SU-DHL-6 (cell line): ENCODE data around the gene SNTG2.

Experiments
- H2AFZ ChIP-seq: fragments of 200-600 bp; sonication (generic); 2 replicates; pipeline ENCODE4 v1.6.1; 2014; ENCODE audit warnings: low read depth, mild to moderate bottlenecking, moderate library complexity, mixed read lengths, antibody characterized with exemption, low read length; ENCODE audit not compliant: severe bottlenecking
- H3F3A ChIP-seq: fragments of 200-600 bp; shearing (Covaris generic); 2 replicates; pipeline ENCODE4 v1.6.0; 2016; ENCODE audit warnings: antibody characterized with exemption, mild to moderate bottlenecking; ENCODE audit not compliant: insufficient read depth
- H3K27ac ChIP-seq: fragments of 200-600 bp; sonication (generic); 2 replicates; pipeline ENCODE4 v1.5.1; 2016; ENCODE audit warnings: low read depth, mild to moderate bottlenecking, low read length, moderate library complexity, mixed read lengths
- H3K27me3 ChIP-seq: fragments of 200-600 bp; sonication (generic), shearing (Covaris generic); 2 replicates; pipeline ENCODE4 v1.6.0; 2014; ENCODE audit warnings: mild to moderate bottlenecking, low read length
- H3K36me3 ChIP-seq: fragments of 200-600 bp; sonication (generic); 2 replicates; pipeline ENCODE4 v1.6.1; 2014; ENCODE audit warnings: mild to moderate bottlenecking, low read length, mixed read lengths
- H3K4me2 ChIP-seq: fragments of 300-600, 200-600 bp; shearing (Covaris generic), sonication (generic); 2 replicates; pipeline ENCODE4 v1.6.0; 2014; ENCODE audit warnings: low read length, low read depth, mild to moderate bottlenecking; ENCODE audit not compliant: poor library complexity, severe bottlenecking
- H3K4me3 ChIP-seq: fragments of 200-600 bp; sonication (generic); 2 replicates; pipeline ENCODE4 v1.5.1; 2014; ENCODE audit warnings: antibody characterized with exemption, low read length, mild to moderate bottlenecking, mixed read lengths; ENCODE audit not compliant: insufficient read depth, poor library complexity, severe bottlenecking
- H3K79me2 ChIP-seq: fragments of 200-600 bp; sonication (generic); 2 replicates; pipeline ENCODE4 v1.6.1; 2014; ENCODE audit warnings: mild to moderate bottlenecking, low read length, moderate library complexity; ENCODE audit not compliant: insufficient read depth
- H3K9ac ChIP-seq: fragments of 200-600 bp; sonication (generic); 2 replicates; pipeline ENCODE4 v1.7.0; 2014; ENCODE audit warnings: mild to moderate bottlenecking, low read length
- H3K9me2 ChIP-seq: fragments of 200-600 bp; sonication (generic); replicated peaks from 2 replicates; pipeline ENCODE4 v1.6.1; 2014; ENCODE audit warnings: low read length; ENCODE audit not compliant: insufficient read depth
- H3K9me3 ChIP-seq: fragments of 200-600 bp; sonication (generic); 2 replicates; pipeline ENCODE4 v1.6.1; 2014; ENCODE audit warnings: low read length, mixed read lengths; ENCODE audit not compliant: insufficient read depth
- H4K20me1 ChIP-seq: fragments of 200-600 bp; sonication (generic); 2 replicates; pipeline ENCODE4 v1.6.1; 2014; ENCODE audit warnings: low read depth, mild to moderate bottlenecking, antibody characterized with exemption, low read length, moderate library complexity, mixed read lengths
- EZH2phosphoT487 ChIP-seq: fragments of 200-600 bp; sonication (generic), shearing (Covaris generic); conservative IDR thresholded peaks from 2 replicates; pipeline ENCODE4 v1.6.1; 2018; ENCODE audit warnings: mild to moderate bottlenecking, antibody characterized with exemption, low read length, moderate library complexity, mixed read lengths
- TF ChIP-seq, protein P1 (sequence below): fragments of 200-600 bp; sonication (generic); IDR thresholded peaks from one replicate; pipeline ENCODE4 v1.5.1; 2017; ENCODE audit warnings: antibody characterized with exemption, mild to moderate bottlenecking, low read length, moderate library complexity; ENCODE audit not compliant: insufficient read depth, poor library complexity, severe bottlenecking

The SNTG2 gene

DNA sequence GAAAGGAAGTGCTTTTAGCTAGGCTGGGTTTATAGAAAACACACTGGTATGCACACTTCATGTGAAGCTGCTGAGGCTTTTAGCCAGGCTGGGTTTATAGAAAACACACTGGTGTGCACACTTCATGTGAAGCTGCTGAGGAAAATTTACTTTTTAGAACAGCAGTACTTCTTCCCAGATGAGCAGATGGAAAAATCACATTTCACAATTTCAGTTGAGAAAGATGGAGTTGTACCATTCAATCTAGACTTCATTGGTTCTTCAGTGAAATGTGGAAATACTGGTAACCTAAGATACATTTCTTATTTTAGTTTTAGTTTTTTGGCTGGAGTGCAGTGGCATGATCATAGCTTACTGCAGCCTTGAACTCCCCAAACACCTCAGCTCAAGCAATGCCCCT, 11.1 kb downstream of the SNTG2 start:
- Histone ChIP-seq H3K9me3 (no peaks in the 10 kb centered on the region), H3K4me2 (no peak overlapping the region), H3F3A (no peaks in the 10 kb centered on the region), H2AFZ (no peak overlapping the region), H3K9ac (no peak overlapping the region), H3K4me3 (no peak overlapping the region), H3K27me3 (no peaks in the 10 kb centered on the region), H4K20me1 (no peaks in the 10 kb centered on the region), H3K27ac (no peak overlapping the region), H3K9me2 (no peaks in the 10 kb centered on the region), H3K79me2 (no peaks in the 10 kb centered on the region), H3K36me3 (no peaks in the 10 kb centered on the region)
- TF ChIP-seq, protein P1, sequence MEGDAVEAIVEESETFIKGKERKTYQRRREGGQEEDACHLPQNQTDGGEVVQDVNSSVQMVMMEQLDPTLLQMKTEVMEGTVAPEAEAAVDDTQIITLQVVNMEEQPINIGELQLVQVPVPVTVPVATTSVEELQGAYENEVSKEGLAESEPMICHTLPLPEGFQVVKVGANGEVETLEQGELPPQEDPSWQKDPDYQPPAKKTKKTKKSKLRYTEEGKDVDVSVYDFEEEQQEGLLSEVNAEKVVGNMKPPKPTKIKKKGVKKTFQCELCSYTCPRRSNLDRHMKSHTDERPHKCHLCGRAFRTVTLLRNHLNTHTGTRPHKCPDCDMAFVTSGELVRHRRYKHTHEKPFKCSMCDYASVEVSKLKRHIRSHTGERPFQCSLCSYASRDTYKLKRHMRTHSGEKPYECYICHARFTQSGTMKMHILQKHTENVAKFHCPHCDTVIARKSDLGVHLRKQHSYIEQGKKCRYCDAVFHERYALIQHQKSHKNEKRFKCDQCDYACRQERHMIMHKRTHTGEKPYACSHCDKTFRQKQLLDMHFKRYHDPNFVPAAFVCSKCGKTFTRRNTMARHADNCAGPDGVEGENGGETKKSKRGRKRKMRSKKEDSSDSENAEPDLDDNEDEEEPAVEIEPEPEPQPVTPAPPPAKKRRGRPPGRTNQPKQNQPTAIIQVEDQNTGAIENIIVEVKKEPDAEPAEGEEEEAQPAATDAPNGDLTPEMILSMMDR: no peak
- no peak for TF ChIP-seq EZH2phosphoT487

- H2AFZ ChIP-seq: no peak overlapping the region
These were observed 13.2 kb downstream of the SNTG2 start for GRCh38 chr2:963876-964275.

DNA sequence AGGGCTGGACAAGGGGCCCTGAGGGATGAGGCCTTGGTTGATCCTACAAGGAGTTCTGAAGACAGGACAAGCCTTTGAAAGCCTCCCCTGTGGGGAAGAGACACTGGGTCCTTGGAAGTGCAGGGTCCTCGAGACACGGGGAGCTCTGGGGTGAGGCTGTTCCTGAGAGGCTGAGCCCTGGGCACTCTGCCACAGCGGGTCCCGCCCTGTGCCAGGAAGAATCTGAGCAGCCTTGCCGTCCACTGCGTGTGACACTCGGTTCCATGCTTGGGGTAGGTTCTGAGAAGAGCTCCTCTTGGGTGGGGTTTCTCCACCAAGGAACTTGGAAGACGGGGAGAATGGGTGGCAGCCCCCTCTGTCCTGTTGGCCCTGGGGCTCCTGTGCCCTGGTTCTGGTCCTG, 13.9 kb downstream of the SNTG2 start:
- no peak for TF ChIP-seq EZH2phosphoT487
- TF ChIP-seq, protein P1: no peak
- Histone ChIP-seq H3K9me2 (no peaks in the 10 kb centered on the region), H3K4me2 (no peak overlapping the region), H3K36me3 (no peaks in the 10 kb centered on the region), H3K9me3 (no peaks in the 10 kb centered on the region), H3K79me2 (no peaks in the 10 kb centered on the region), H3K27me3 (no peaks in the 10 kb centered on the region), H3K9ac (no peak overlapping the region), H2AFZ (no peak overlapping the region), H3K27ac (no peak overlapping the region), H4K20me1 (no peaks in the 10 kb centered on the region), H3F3A (no peaks in the 10 kb centered on the region), H3K4me3 (no peak overlapping the region)

More at GRCh38 chr2:963876-964275, 13.2 kb downstream of the SNTG2 start:
- H3K27ac ChIP-seq: no peak overlapping the region
- TF ChIP-seq, protein P1: no peak
- TF ChIP-seq EZH2phosphoT487: no peak
- no peaks in the 10 kb centered on the region for H3K9me3 ChIP-seq
- H3K36me3 ChIP-seq: no peaks in the 10 kb centered on the region
- H3F3A ChIP-seq: no peaks in the 10 kb centered on the region
- no peak overlapping the region for H3K9ac ChIP-seq
- H3K79me2 ChIP-seq: no peaks in the 10 kb centered on the region
- no peaks in the 10 kb centered on the region for H3K27me3 ChIP-seq
- H3K9me2 ChIP-seq: no peaks in the 10 kb centered on the region
- H4K20me1 ChIP-seq: no peaks in the 10 kb centered on the region
- H3K4me2 ChIP-seq: no peak overlapping the region
- H3K4me3 ChIP-seq: no peak overlapping the region
